NB4 (cell line): ENCODE data around the gene RADIL.

Experiments
- CTCF ChIP-seq: IDR thresholded peaks from one replicate; pipeline ENCODE4 v1.5.1; 2012; ENCODE audit warnings: low read depth, low read length
- MAX ChIP-seq: IDR thresholded peaks from 2 replicates; pipeline ENCODE4 v1.6.1; 2011; ENCODE audit warnings: low read depth, low read length
- POLR2A ChIP-seq: IDR thresholded peaks from 2 replicates; pipeline ENCODE4 v1.6.1; 2011; ENCODE audit warnings: mild to moderate bottlenecking; ENCODE audit not compliant: insufficient read length; ENCODE audit errors: extremely low read depth

GRCh38 chr7:4784799-4785198 is 98.7 kb downstream of the RADIL start:
- TF ChIP-seq CTCF (no peak), POLR2A (no peak), MAX (no peak)
